Measurements from ENCODE around the gene SLC6A5. TPM values are rescaled to one million over a fixed set of nuclear protein-coding genes. Genes with fewer than 3 reads are reported as not detected.
"Not testable (repeated sequence)": the region's sequence is repeated elsewhere in the genome, so short reads cannot be mapped to it uniquely, and the experiment has no call there.

The SLC6A5 gene
- polyA plus RNA-seq = under 1 TPM in 2 of 4 donors, not detected in 2; under 0.01 to 0.03 TPM
- long read RNA-seq, donor 1 = 0 reads
- long read RNA-seq, donor 2 = 0 reads
- long read RNA-seq, donor 3 = 0 reads
- long read RNA-seq, donor 4 = 0 reads
- long read RNA-seq, donor 5 = 0 reads
- long read RNA-seq, donor 6 = 0 reads
- long read RNA-seq, donor 7 = 0 reads
- long read RNA-seq, donor 8 = 0 reads
- long read RNA-seq, donor 9 = 0 reads
- long read RNA-seq, donor 10 = 0 reads

GRCh38 chr11:20599221-20600019 is at the start of gene SLC6A5:
Gene SLC6A5 (plus strand): TSS chr11:20599608. CDS start chr11:20599673, 65 bp downstream.
- peaks cover 14 to 97% (median 78%) of the 10 kb centered on the region in 3 donors for H3K27me3 ChIP-seq (ENCODE audit: control insufficient read depth in 3 of 3, insufficient read depth in 3 of 3, low read length in 3 of 3)
- H3K4me3 ChIP-seq (ENCODE audit: low read depth in 1 of 3, low read length in 3 of 3) = no peak within 1 kb of the TSS
- H3K4me1 ChIP-seq (ENCODE audit: control insufficient read depth in 3 of 3, insufficient read depth in 2 of 3, low read depth in 1 of 3, low read length in 2 of 3) = no peaks in the 10 kb centered on the region
- DNase-seq (peak; percentile 46 to 74), FAIRE-seq (no peak)
- WGBS, 3 donors = 9 to 12% (median 11%) methylated on average over 25 of the region's 25 CpGs
- no peaks in the 10 kb centered on the region for H3K9me3 ChIP-seq (ENCODE audit: control insufficient read depth in 2 of 2, insufficient read depth in 1 of 2, low read depth in 1 of 2, low read length in 1 of 2)
- H3K27ac ChIP-seq (ENCODE audit: low read depth in 1 of 3, low read length in 2 of 3) = no peak within 1 kb of the TSS
- no peaks in the 10 kb centered on the region for H3K36me3 ChIP-seq (ENCODE audit: control insufficient read depth in 3 of 3, insufficient read depth in 2 of 3, low read depth in 1 of 3, low read length in 3 of 3)

- H3K27ac ChIP-seq (ENCODE audit: low read depth in 1 of 3, low read length in 2 of 3) = no peak overlapping the region
- no peak for FAIRE-seq
- no peak for DNase-seq
- 37 to 60% (median 60%) methylated on average over 2 of the region's 2 CpGs for WGBS, 3 donors
- H3K27me3 ChIP-seq (ENCODE audit: control insufficient read depth in 3 of 3, insufficient read depth in 3 of 3, low read length in 3 of 3) = no peaks in the 10 kb centered on the region
- peaks cover 0 to 11% of the 10 kb centered on the region in 2 donors for H3K9me3 ChIP-seq (ENCODE audit: control insufficient read depth in 2 of 2, insufficient read depth in 1 of 2, low read depth in 1 of 2, low read length in 1 of 2)
- no peak overlapping the region for H3K4me3 ChIP-seq (ENCODE audit: low read depth in 1 of 3, low read length in 3 of 3)
- no peaks in the 10 kb centered on the region for H3K4me1 ChIP-seq (ENCODE audit: control insufficient read depth in 3 of 3, insufficient read depth in 2 of 3, low read depth in 1 of 3, low read length in 2 of 3)
- no peaks in the 10 kb centered on the region for H3K36me3 ChIP-seq (ENCODE audit: control insufficient read depth in 3 of 3, insufficient read depth in 2 of 3, low read depth in 1 of 3, low read length in 3 of 3)
Observed at GRCh38 chr11:20551096-20551495, 48.3 kb upstream of the SLC6A5 start.

DNA sequence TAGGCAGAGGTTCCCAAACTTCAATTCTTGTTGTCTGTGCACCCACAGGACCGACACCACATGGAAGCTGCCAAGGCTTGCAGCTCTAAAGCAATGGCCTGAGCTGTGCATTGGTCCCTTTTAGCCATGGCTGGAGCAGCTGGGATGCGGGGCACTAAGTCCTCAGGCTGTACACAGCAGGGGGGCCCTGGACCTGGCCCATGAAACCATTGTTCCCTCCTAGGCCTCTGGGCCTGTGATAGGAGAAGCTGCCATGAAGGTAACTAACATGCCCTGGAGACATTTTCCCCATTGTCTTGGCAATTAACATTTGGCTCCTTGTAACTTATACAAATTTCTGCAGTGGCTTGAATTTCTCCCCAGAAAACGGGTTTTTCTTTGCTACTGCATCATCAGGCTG is 43.6 kb upstream of the SLC6A5 start:
- WGBS, 3 donors = 68 to 86% (median 71%) methylated on average over 3 of the region's 3 CpGs
- H3K27me3 ChIP-seq (ENCODE audit: control insufficient read depth in 3 of 3, insufficient read depth in 3 of 3, low read length in 3 of 3) = no peaks in the 10 kb centered on the region
- H3K4me3 ChIP-seq (ENCODE audit: low read depth in 1 of 3, low read length in 3 of 3) = no peak overlapping the region
- no peak for DNase-seq
- peaks cover 0 to 19% of the 10 kb centered on the region in 2 donors for H3K9me3 ChIP-seq (ENCODE audit: control insufficient read depth in 2 of 2, insufficient read depth in 1 of 2, low read depth in 1 of 2, low read length in 1 of 2)
- no peaks in the 10 kb centered on the region for H3K4me1 ChIP-seq (ENCODE audit: control insufficient read depth in 3 of 3, insufficient read depth in 2 of 3, low read depth in 1 of 3, low read length in 2 of 3)
- no peak overlapping the region for H3K27ac ChIP-seq (ENCODE audit: low read depth in 1 of 3, low read length in 2 of 3)
- no peak for FAIRE-seq
- H3K36me3 ChIP-seq (ENCODE audit: control insufficient read depth in 3 of 3, insufficient read depth in 2 of 3, low read depth in 1 of 3, low read length in 3 of 3) = no peaks in the 10 kb centered on the region

- H3K27ac ChIP-seq (ENCODE audit: low read depth in 1 of 3, low read length in 2 of 3); FAIRE-seq; H3K4me3 ChIP-seq (ENCODE audit: low read depth in 1 of 3, low read length in 3 of 3); H3K4me1 ChIP-seq (ENCODE audit: control insufficient read depth in 3 of 3, insufficient read depth in 2 of 3, low read depth in 1 of 3, low read length in 2 of 3); DNase-seq; H3K36me3 ChIP-seq (ENCODE audit: control insufficient read depth in 3 of 3, insufficient read depth in 2 of 3, low read depth in 1 of 3, low read length in 3 of 3); H3K27me3 ChIP-seq (ENCODE audit: control insufficient read depth in 3 of 3, insufficient read depth in 3 of 3, low read length in 3 of 3): not testable (repeated sequence)
- peaks cover 0 to 19% of the 10 kb centered on the region in 2 donors for H3K9me3 ChIP-seq (ENCODE audit: control insufficient read depth in 2 of 2, insufficient read depth in 1 of 2, low read depth in 1 of 2, low read length in 1 of 2)
Observed at GRCh38 chr11:20556396-20556795, 43.0 kb upstream of the SLC6A5 start.

DNA sequence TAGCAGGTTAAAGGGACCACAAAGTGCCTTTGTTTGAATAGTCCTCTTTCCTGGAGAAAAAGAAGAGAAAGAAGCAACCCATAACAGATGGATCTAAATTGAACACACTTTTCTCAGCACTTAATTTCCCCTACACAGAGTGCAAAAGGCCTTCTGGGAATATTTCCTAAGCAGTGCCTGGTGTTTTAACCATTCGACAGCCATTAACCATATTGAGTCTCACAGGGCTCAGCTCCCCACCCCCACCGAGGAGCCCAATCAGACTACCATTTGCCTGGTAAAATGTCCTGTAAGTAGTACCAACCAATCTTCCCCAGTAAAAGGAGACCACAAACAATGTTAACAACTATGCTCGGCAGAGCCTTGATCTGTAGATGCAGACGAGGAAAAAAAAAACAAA is 40.7 kb upstream of the SLC6A5 start:
- 85 to 96% (median 94%) methylated on average over 4 of the region's 4 CpGs for WGBS, 3 donors
- Histone ChIP-seq H3K27me3 (ENCODE audit: control insufficient read depth in 3 of 3, insufficient read depth in 3 of 3, low read length in 3 of 3) (no peaks in the 10 kb centered on the region), H3K4me1 (ENCODE audit: control insufficient read depth in 3 of 3, insufficient read depth in 2 of 3, low read depth in 1 of 3, low read length in 2 of 3) (no peaks in the 10 kb centered on the region), H3K36me3 (ENCODE audit: control insufficient read depth in 3 of 3, insufficient read depth in 2 of 3, low read depth in 1 of 3, low read length in 3 of 3) (no peaks in the 10 kb centered on the region), H3K4me3 (ENCODE audit: low read depth in 1 of 3, low read length in 3 of 3) (no peak overlapping the region), H3K27ac (ENCODE audit: low read depth in 1 of 3, low read length in 2 of 3) (no peak overlapping the region), H3K9me3 (ENCODE audit: control insufficient read depth in 2 of 2, insufficient read depth in 1 of 2, low read depth in 1 of 2, low read length in 1 of 2) (peaks cover 0 to 19% of the 10 kb centered on the region in 2 donors)
- DNase-seq = no peak
- no peak for FAIRE-seq

- H3K36me3 ChIP-seq (ENCODE audit: control insufficient read depth in 3 of 3, insufficient read depth in 2 of 3, low read depth in 1 of 3, low read length in 3 of 3) = no peaks in the 10 kb centered on the region
- no peak for DNase-seq
- H3K9me3 ChIP-seq (ENCODE audit: control insufficient read depth in 2 of 2, insufficient read depth in 1 of 2, low read depth in 1 of 2, low read length in 1 of 2) = peaks cover 0 to 19% of the 10 kb centered on the region in 2 donors
- no peak for FAIRE-seq
- 75 to 82% (median 79%) methylated on average over 4 of the region's 4 CpGs for WGBS, 3 donors
- no peaks in the 10 kb centered on the region for H3K27me3 ChIP-seq (ENCODE audit: control insufficient read depth in 3 of 3, insufficient read depth in 3 of 3, low read length in 3 of 3)
- H3K27ac ChIP-seq (ENCODE audit: low read depth in 1 of 3, low read length in 2 of 3) = no peak overlapping the region
- H3K4me3 ChIP-seq (ENCODE audit: low read depth in 1 of 3, low read length in 3 of 3) = no peak overlapping the region
- H3K4me1 ChIP-seq (ENCODE audit: control insufficient read depth in 3 of 3, insufficient read depth in 2 of 3, low read depth in 1 of 3, low read length in 2 of 3) = peaks cover 0 to 3% (median 2%) of the 10 kb centered on the region in 3 donors
Observed at GRCh38 chr11:20559523-20560300, 39.7 kb upstream of the SLC6A5 start.

GRCh38 chr11:20561915-20562314 is 37.5 kb upstream of the SLC6A5 start:
- 47 to 56% (median 55%) methylated on average over 1 of the region's 1 CpG for WGBS, 3 donors
- H3K27ac ChIP-seq (ENCODE audit: low read depth in 1 of 3, low read length in 2 of 3) = no peak overlapping the region
- H3K4me1 ChIP-seq (ENCODE audit: control insufficient read depth in 3 of 3, insufficient read depth in 2 of 3, low read depth in 1 of 3, low read length in 2 of 3) = peaks cover 2 to 9% (median 3%) of the 10 kb centered on the region in 3 donors
- H3K4me3 ChIP-seq (ENCODE audit: low read depth in 1 of 3, low read length in 3 of 3) = no peak overlapping the region
- H3K9me3 ChIP-seq (ENCODE audit: control insufficient read depth in 2 of 2, insufficient read depth in 1 of 2, low read depth in 1 of 2, low read length in 1 of 2) = no peaks in the 10 kb centered on the region
- no peak for DNase-seq
- no peaks in the 10 kb centered on the region for H3K36me3 ChIP-seq (ENCODE audit: control insufficient read depth in 3 of 3, insufficient read depth in 2 of 3, low read depth in 1 of 3, low read length in 3 of 3)
- FAIRE-seq = no peak
- H3K27me3 ChIP-seq (ENCODE audit: control insufficient read depth in 3 of 3, insufficient read depth in 3 of 3, low read length in 3 of 3) = no peaks in the 10 kb centered on the region

GRCh38 chr11:20563866-20564265 is 35.5 kb upstream of the SLC6A5 start:
- Histone ChIP-seq H3K27ac (ENCODE audit: low read depth in 1 of 3, low read length in 2 of 3) (no peak overlapping the region), H3K4me3 (ENCODE audit: low read depth in 1 of 3, low read length in 3 of 3) (no peak overlapping the region), H3K4me1 (ENCODE audit: control insufficient read depth in 3 of 3, insufficient read depth in 2 of 3, low read depth in 1 of 3, low read length in 2 of 3) (peaks cover 2 to 15% (median 5%) of the 10 kb centered on the region in 3 donors), H3K27me3 (ENCODE audit: control insufficient read depth in 3 of 3, insufficient read depth in 3 of 3, low read length in 3 of 3) (no peaks in the 10 kb centered on the region), H3K36me3 (ENCODE audit: control insufficient read depth in 3 of 3, insufficient read depth in 2 of 3, low read depth in 1 of 3, low read length in 3 of 3) (no peaks in the 10 kb centered on the region), H3K9me3 (ENCODE audit: control insufficient read depth in 2 of 2, insufficient read depth in 1 of 2, low read depth in 1 of 2, low read length in 1 of 2) (no peaks in the 10 kb centered on the region)
- DNase-seq = no peak
- FAIRE-seq = no peak
